GM12878 (cell line): ENCODE results near the gene CMBL. TPM values are rescaled to one million over a fixed set of nuclear protein-coding genes. Genes with fewer than 3 reads are reported as not detected.

Source experiments
- ATAC-seq: fragments of 200-7000 bp; cut with Tn5 transposase; 3 replicates; pipeline ENCODE4 v1.9.1; 2020; ENCODE audit warnings: mild to moderate bottlenecking, moderate library complexity
- Bru-seq: library from RNA; stranded (reverse); fragments of 400-500 nt; gene quantifications from one replicate; lab custom pipeline; 2021; lab: Mats Ljungman, UMichigan
- BruChase-seq, 2 experiments: library from RNA; stranded (reverse); fragments of 400-500 nt; gene quantifications; one replicate each; lab custom pipeline; 2021; lab: Mats Ljungman, UMichigan
- BruUV-seq: library from RNA; stranded (reverse); fragments of 400-500 nt; replicated peaks from 2 replicates; lab custom pipeline; 2021; lab: Mats Ljungman, UMichigan
- CTCF ChIA-PET: fragments of 300-600 bp; sonication (Branson Sonifier 250); formaldehyde crosslinking; extraction: SDS; loops from one replicate; lab custom pipeline; 2021; ENCODE audit warnings: inconsistent platforms; lab: Yijun Ruan, JAX
- POLR2A ChIA-PET: fragments of 350-600 bp; formaldehyde crosslinking; extraction: SDS; loops from one replicate; lab custom pipeline; 2021; ENCODE audit warnings: inconsistent platforms; lab: Charles Lee
- RAD21 ChIA-PET: fragments of 300-600 bp; sonication (Branson Sonifier 250); formaldehyde crosslinking; loops from one replicate; lab custom pipeline; 2023; ENCODE audit warnings: antibody characterized with exemption; ENCODE audit not compliant: unreplicated experiment; lab: Charles Lee
- SMC1A ChIA-PET: fragments of 300-600 bp; sonication (Branson Sonifier 250); formaldehyde crosslinking; loops from one replicate; lab custom pipeline; 2023; ENCODE audit not compliant: unreplicated experiment, uncharacterized antibody; lab: Charles Lee
- DNase-seq: peaks from one replicate; pipeline ENCODE4 v3.0.0-alpha.2; 2011; ENCODE audit warnings: low read depth, low spot score
- FAIRE-seq: peaks from 3 replicates; lab custom pipeline; 2011; peaks lifted over from hg19 to GRCh38; lab: Jason Lieb, UNC
- H2AFZ ChIP-seq: 2 replicates; pipeline ENCODE4 v1.6.0; 2011; ENCODE audit warnings: low read depth, low read length, control low read depth; ENCODE audit not compliant: control insufficient read depth
- H3K27ac ChIP-seq: 2 replicates; pipeline ENCODE4 v1.5.1; 2011; ENCODE audit warnings: control low read depth; ENCODE audit not compliant: control insufficient read depth, insufficient read depth
- H3K27me3 ChIP-seq, 2 experiments: replicated peaks in 1 of 2; 2 replicates each; pipeline versions ENCODE4 v1.6.0 to v1.6.1; 2011; ENCODE audit warnings: low read length in 1 of 2; ENCODE audit not compliant: control insufficient read depth in 2 of 2, insufficient read depth in 2 of 2
- H3K36me3 ChIP-seq, 2 experiments: 2 replicates each; pipeline ENCODE4 v1.5.1; 2011; ENCODE audit warnings: low read length in 1 of 2; ENCODE audit not compliant: control insufficient read depth in 2 of 2, insufficient read depth in 2 of 2
- H3K4me1 ChIP-seq: 2 replicates; pipeline ENCODE4 v1.6.1; 2011; ENCODE audit warnings: mild to moderate bottlenecking, low read length, moderate library complexity, mixed read lengths; ENCODE audit not compliant: control insufficient read depth, insufficient read depth
- H3K4me2 ChIP-seq: 2 replicates; pipeline ENCODE4 v1.6.0; 2011; ENCODE audit warnings: control low read depth; ENCODE audit not compliant: control insufficient read depth, insufficient read depth
- H3K4me3 ChIP-seq: fragments of 200-600 bp; sonication (generic); 2 replicates; pipeline ENCODE4 v1.5.1; 2016
- H3K79me2 ChIP-seq: 2 replicates; pipeline ENCODE4 v1.6.0; 2011; ENCODE audit warnings: low read length; ENCODE audit not compliant: control insufficient read depth, insufficient read depth
- H3K9ac ChIP-seq: 2 replicates; pipeline ENCODE4 v1.8.0; 2011; ENCODE audit warnings: low read length, control low read depth, mixed read lengths; ENCODE audit not compliant: control insufficient read depth, insufficient read depth
- H3K9me3 ChIP-seq: replicated peaks from 3 replicates; pipeline ENCODE4 v1.5.1; 2011; ENCODE audit warnings: mild to moderate bottlenecking, low read length; ENCODE audit not compliant: control insufficient read depth, insufficient read depth
- H4K20me1 ChIP-seq: 2 replicates; pipeline ENCODE4 v1.6.0; 2011; ENCODE audit not compliant: control insufficient read depth, insufficient read depth
- BHLHE40 ChIP-seq, 2 experiments: fragments of 450-650 bp in 1 of 2; IDR thresholded peaks; 2 replicates each; pipeline ENCODE4 v1.6.1; 2011 to 2017; ENCODE audit warnings: low read depth in 2 of 2, borderline replicate concordance in 1 of 2, improper control_type of control experiment in 1 of 2, low read length in 1 of 2, mild to moderate bottlenecking in 1 of 2
- CBX3 ChIP-seq: fragments of 200-600 bp; sonication (generic); IDR thresholded peaks from 2 replicates; pipeline ENCODE4 v1.6.1; 2016; ENCODE audit warnings: low read depth, borderline replicate concordance
- HDAC6 ChIP-seq: fragments of 200-600 bp; sonication (generic); IDR thresholded peaks from one replicate; pipeline ENCODE4 v1.8.0; 2017; ENCODE audit warnings: antibody characterized with exemption; ENCODE audit not compliant: unreplicated experiment
- IKZF1 ChIP-seq: fragments of 450-650 bp; conservative IDR thresholded peaks from 2 replicates; pipeline ENCODE4 v1.6.1; 2017; ENCODE audit warnings: antibody characterized with exemption, mild to moderate bottlenecking
- IKZF2 ChIP-seq, 2 experiments: fragments of 450-650 bp; IDR thresholded peaks; 2 replicates each; pipeline ENCODE4 v1.6.1; 2017; ENCODE audit warnings: mild to moderate bottlenecking in 2 of 2, moderate library complexity in 2 of 2
- KLF5 ChIP-seq: fragments of 450-650 bp; IDR thresholded peaks from 2 replicates; pipeline ENCODE4 v1.6.1; 2014; ENCODE audit warnings: mild to moderate bottlenecking; ENCODE audit not compliant: partially characterized antibody
- MTA2 ChIP-seq: fragments of 450-650 bp; IDR thresholded peaks from 2 replicates; pipeline ENCODE4 v1.6.1; 2016; ENCODE audit warnings: low read depth, mild to moderate bottlenecking, moderate library complexity
- NFIC ChIP-seq: IDR thresholded peaks from 2 replicates; pipeline ENCODE4 v1.6.1; 2012; ENCODE audit warnings: low read depth, mild to moderate bottlenecking, inconsistent platforms, low read length, moderate library complexity
- POLR2A ChIP-seq: IDR thresholded peaks from 2 replicates; pipeline ENCODE4 v1.6.1; 2011; ENCODE audit warnings: low read depth, mild to moderate bottlenecking, low read length
- SPI1 ChIP-seq: IDR thresholded peaks from 2 replicates; pipeline ENCODE4 v1.6.1; 2011; ENCODE audit warnings: low read depth, mild to moderate bottlenecking, low read length, moderate library complexity, borderline replicate concordance; ENCODE audit not compliant: insufficient read depth
- SUZ12 ChIP-seq: fragments of 200-600 bp; sonication (generic); IDR thresholded peaks from one replicate; pipeline ENCODE4 v1.6.1; 2018; ENCODE audit warnings: antibody characterized with exemption, mild to moderate bottlenecking; ENCODE audit not compliant: unreplicated experiment
- WGBS: methylation state at CpG from one replicate; pipeline ENCODE4 v1.1.6; 2016; ENCODE audit warnings: low lambda C conversion rate; ENCODE audit not compliant: insufficient replicate concordance, insufficient coverage; ENCODE audit errors: missing lambda C conversion rate; 5-methylcytosine and 5-hydroxymethylcytosine counted together
- in situ Hi-C: fragments of 300-500 bp; cut with MboI; formaldehyde crosslinking; loops from 9 replicates; pipeline ENCODE4 v1.14.3; 2018; ENCODE audit warnings: mixed read lengths
- intact Hi-C: fragments of 100-400 bp; cut with micrococcal nuclease; formaldehyde crosslinking; loops from one replicate; pipeline ENCODE4 v1.14.2; 2022; ENCODE audit not compliant: unreplicated experiment
- long read RNA-seq, 2 experiments: library from polyadenylated mRNA; unstranded; transcript quantifications; one replicate each; pipeline ENCODE4 v2.0.0, GENCODE V29; 2019 to 2020
- polyA minus RNA-seq, 3 experiments: library from RNA; depleted of rRNA, polyadenylated mRNA; stranded (reverse); fragments of >200 nt; gene quantifications; 2 replicates each; pipeline ENCODE4 v1.2.3, GENCODE V29; 2011
- polyA plus RNA-seq, 11 experiments: library from polyadenylated mRNA; depleted of rRNA in 4 of 11; unstranded in 6 of 11; stranded (reverse) in 5 of 11; fragments of >200 nt; fragmentation: Nextera tagmentation in 4 of 11; fragmentation: Illumina TruSeq in 1 of 11; extraction: Ambion mirVana in 4 of 11; extraction: Trizol in 1 of 11; gene quantifications; 1 replicate in 1 of 11; 2 replicates in 10 of 11; pipeline versions ENCODE4 v1.2.1 to v1.2.3, GENCODE V29; 2011 to 2016; ENCODE audit warnings: inconsistent platforms in 2 of 11, missing spikeins in 2 of 11, low read depth in 1 of 11
- total RNA-seq, 4 experiments: library from RNA; depleted of rRNA in 3 of 4; stranded (reverse); fragments of >200 nt in 3 of 4; fragmentation: Illumina TruSeq in 1 of 4; extraction: Trizol in 1 of 4; gene quantifications; 2 replicates each; pipeline versions ENCODE4 v1.2.1 to v1.2.3, GENCODE V29; 2013 to 2021
- TF ChIP-seq, protein P1 (sequence below): fragments of 450-650 bp; IDR thresholded peaks from 2 replicates; pipeline ENCODE4 v1.6.1; 2014; ENCODE audit warnings: mild to moderate bottlenecking

Gene CMBL
- total RNA-seq (2013; cell fraction: nucleolus; rRNA removed), result 1.0 TPM in 1 of 2 replicates, not detected in the other
- total RNA-seq (2014; rRNA removed) (1.8 and 2.0 TPM in 2 replicates), total RNA-seq (2014; rRNA removed; fragmentation: Illumina TruSeq; extraction: Trizol) (4.2 and 4.7 TPM in 2 replicates), total RNA-seq (2021) (8.0 TPM in 2 replicates), polyA plus RNA-seq (2011; rRNA removed) (3.4 and 5.0 TPM in 2 replicates), polyA plus RNA-seq (2014; fragmentation: Illumina TruSeq; extraction: Trizol) (9.2 and 13.6 TPM in 2 replicates), polyA plus RNA-seq (2014; fragmentation: Nextera tagmentation; extraction: Ambion mirVana) (1 to 10 TPM; 4.9 to 7.0 TPM), polyA plus RNA-seq (2014; rRNA removed) (9.0 and 10.5 TPM in 2 replicates), polyA plus RNA-seq (2016; fragmentation: Nextera tagmentation; extraction: Ambion mirVana) (10 to 100 TPM; 13.6 to 15.6 TPM), polyA minus RNA-seq (2011; rRNA and poly(A)+ RNA removed) (3.1 and 4.4 TPM in 2 replicates), Bru-seq, nascent RNA (percentile 41 among the genes with signal in this experiment), BruChase-seq, experiment 1, labeled RNA remaining after a 6-hour chase (percentile 39 among the genes with signal in this experiment), BruChase-seq, experiment 2, labeled RNA remaining after a 2-hour chase (percentile 39 among the genes with signal in this experiment)
- polyA plus RNA-seq (2011; ENCODE audit: low read depth), result 3.8 TPM
- 6.4 and 8.6 TPM in 2 replicates for polyA plus RNA-seq (2011; cell fraction: cytosol; rRNA removed)
- 1.0 and 1.8 TPM in 2 replicates for polyA plus RNA-seq (2011; cell fraction: nucleus; rRNA removed)
- 7.7 and 10.0 TPM in 2 replicates for polyA plus RNA-seq (2012)
- polyA minus RNA-seq (2011; cell fraction: cytosol; rRNA and poly(A)+ RNA removed), result 3.3 and 5.4 TPM in 2 replicates
- polyA minus RNA-seq (2011; cell fraction: nucleus; rRNA and poly(A)+ RNA removed), result 0.97 and 2.9 TPM in 2 replicates
- long read RNA-seq, experiment 1, partial matches to known transcripts, result 0 of 5 reads
- long read RNA-seq, experiment 1, other reads (novel, unspliced or antisense), result 0 of 5 reads
- long read RNA-seq, experiment 2, transcript CMBL-201 (6 exons, 2,335 nt), result major isoform, 7 of 10 reads
- long read RNA-seq, experiment 2, partial matches to known transcripts, result 0 of 10 reads
- long read RNA-seq, experiment 2, other reads (novel, unspliced or antisense), result 1 of 10 reads

DNA sequence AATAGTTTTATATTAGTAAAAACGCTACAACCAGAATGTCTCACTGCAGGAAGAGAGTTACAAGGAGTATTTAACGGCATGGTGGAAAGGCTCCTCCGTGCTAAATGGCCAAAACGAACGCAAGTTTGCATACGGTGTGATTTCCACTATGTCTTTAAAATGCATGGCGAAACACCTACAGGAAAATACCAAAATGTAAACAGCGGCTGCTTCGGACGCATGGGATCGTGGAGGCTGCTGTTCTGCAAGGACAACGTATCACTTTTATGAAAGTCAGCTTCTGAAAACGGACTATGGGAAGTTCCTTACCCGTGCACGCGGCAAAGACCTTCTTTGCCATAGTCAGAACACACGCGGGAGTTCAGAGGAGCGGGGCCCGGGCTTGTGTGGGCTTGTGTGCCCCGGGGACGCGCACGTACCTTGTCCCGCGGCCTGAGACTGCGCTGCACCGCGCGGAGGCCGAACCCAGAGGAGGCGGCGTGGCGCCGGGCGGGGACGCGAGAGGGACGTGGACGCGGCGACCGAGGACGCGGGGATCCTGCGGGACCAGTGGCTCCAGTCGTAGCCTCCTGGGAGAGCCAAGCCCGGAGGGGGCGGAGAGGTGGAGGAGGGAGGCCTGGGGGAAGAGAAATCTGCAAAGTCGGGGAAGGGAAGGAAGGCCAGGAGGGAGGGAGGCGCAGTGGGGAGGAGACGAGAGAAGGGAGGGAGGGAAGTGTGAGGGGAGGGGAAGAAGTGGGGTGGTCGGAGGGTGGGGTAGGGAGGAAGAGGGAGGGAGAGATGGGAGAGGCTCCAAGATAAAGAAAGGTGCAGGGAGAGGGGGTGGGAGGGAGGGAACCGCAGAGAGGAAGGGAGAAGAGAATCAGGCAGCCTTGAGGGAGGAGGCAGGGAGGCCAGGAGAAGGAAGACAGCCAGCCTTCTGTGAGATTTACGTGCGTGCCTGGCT, at the start of gene CMBL:
Gene CMBL, minus strand, starts transcription at position 697 of the 943 bp plus-strand sequence. CDS start 17,140 bp downstream, outside the sequence.
- FAIRE-seq (peak; percentile 56), DNase-seq (no peak), ATAC-seq (peak; percentile 89)
- Histone ChIP-seq H3K4me1 (peaks cover 3% of the 10 kb centered on the region; the same call in 1 of the 2 replicates), H3K4me3 (peak within 1 kb of the TSS; percentile 78), H3K27me3 (no peaks in the 10 kb centered on the region; a peak in 1 of 4 replicates), H3K9ac (peak within 1 kb of the TSS; percentile 49; the same call in 1 of the 2 replicates), H2AFZ (peak within 1 kb of the TSS; percentile 73), H3K9me3 (no peaks in the 10 kb centered on the region), H3K4me2 (peak within 1 kb of the TSS; percentile 65), H3K27ac (peak within 1 kb of the TSS; percentile 5; the same call in 1 of the 2 replicates), H3K79me2 (no peaks in the 10 kb centered on the region), H3K36me3 (no peaks in the 10 kb centered on the region), H4K20me1 (no peaks in the 10 kb centered on the region)
- WGBS, result 9% methylated on average over 46 of the region's 56 CpGs
- in situ Hi-C loops (no loop called here), intact Hi-C loops (no loop called here)
- CTCF ChIA-PET, result interaction anchor here (0.7 kb wide), 1 partner anchor 71 kb away, joined by 3 read pairs; no protein-coding TSS in a partner anchor
- RAD21 ChIA-PET, result no interaction called here
- no TSS peak for BruUV-seq
- POLR2A ChIA-PET, result no interaction called here
- no peak for TF ChIP-seq CBX3
- TF ChIP-seq MTA2, result no peak
- TF ChIP-seq SUZ12, result peak; percentile 76
- TF ChIP-seq POLR2A, result peak; percentile 78
- 0 out of 2 replicates have a peak, but pooled peaks have one; percentile 2 for TF ChIP-seq SPI1
- no peak for TF ChIP-seq KLF5
- 0 out of 2 replicates have a peak, but pooled peaks have one; percentile 19 for TF ChIP-seq IKZF1
- TF ChIP-seq, protein P1, sequence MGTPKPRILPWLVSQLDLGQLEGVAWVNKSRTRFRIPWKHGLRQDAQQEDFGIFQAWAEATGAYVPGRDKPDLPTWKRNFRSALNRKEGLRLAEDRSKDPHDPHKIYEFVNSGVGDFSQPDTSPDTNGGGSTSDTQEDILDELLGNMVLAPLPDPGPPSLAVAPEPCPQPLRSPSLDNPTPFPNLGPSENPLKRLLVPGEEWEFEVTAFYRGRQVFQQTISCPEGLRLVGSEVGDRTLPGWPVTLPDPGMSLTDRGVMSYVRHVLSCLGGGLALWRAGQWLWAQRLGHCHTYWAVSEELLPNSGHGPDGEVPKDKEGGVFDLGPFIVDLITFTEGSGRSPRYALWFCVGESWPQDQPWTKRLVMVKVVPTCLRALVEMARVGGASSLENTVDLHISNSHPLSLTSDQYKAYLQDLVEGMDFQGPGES, result no peak
- TF ChIP-seq BHLHE40 (IDR thresholded peaks at IDR 0.05; ENCODE audit: borderline replicate concordance in 1 of 2, low read depth in 2 of 2, low read length in 1 of 2), result peak; percentile 18 to 19; a peak in 1 of 4 replicates
- peak; percentile 55 for TF ChIP-seq HDAC6
- no peak for TF ChIP-seq NFIC
- peak; percentile 13 to 38; a peak in 1 of 4 replicates for TF ChIP-seq IKZF2 (IDR thresholded peaks at IDR 0.05)
- TF ChIP-seq, all 136 proteins: peak for 7
- SMC1A ChIA-PET, result no interaction called here
